Activated CD8-positive, alpha-beta T cell treated with anti-CD3 and anti-CD28 coated beads for 36 hours (primary cell): ENCODE measurements around the gene SHROOM3. TPM values are rescaled to one million over a fixed set of nuclear protein-coding genes. Genes with fewer than 3 reads are reported as not detected.

Experiments
- ATAC-seq: fragments of 200-7000 bp; cut with Tn5 transposase; one replicate; pipeline ENCODE4 v1.10.0; 2021; ENCODE audit warnings: mild to moderate bottlenecking, moderate library complexity
- CTCF ChIA-PET: fragments of 350-600 bp; sonication (Branson Sonifier 250); formaldehyde crosslinking; loops from one replicate; lab custom pipeline; 2021; ENCODE audit warnings: antibody characterized with exemption; lab: Charles Lee
- POLR2A ChIA-PET: fragments of 350-600 bp; sonication (Branson Sonifier 250); formaldehyde crosslinking; loops from one replicate; lab custom pipeline; 2021; ENCODE audit warnings: antibody characterized with exemption; lab: Charles Lee
- DNase-seq: peaks from one replicate; pipeline ENCODE4 v3.0.0-alpha.2; 2020
- H3K27ac Mint-ChIP-seq: one replicate; pipeline ENCODE4 v1.8.0; 2021; ENCODE audit warnings: mild to moderate bottlenecking, mixed read lengths
- H3K27me3 Mint-ChIP-seq: one replicate; pipeline ENCODE4 v1.8.0; 2021; ENCODE audit warnings: mixed read lengths
- H3K36me3 Mint-ChIP-seq: one replicate; pipeline ENCODE4 v1.8.0; 2021; ENCODE audit warnings: low read depth, mixed read lengths
- H3K4me1 Mint-ChIP-seq: one replicate; pipeline ENCODE4 v1.8.0; 2021; ENCODE audit warnings: low read depth, mixed read lengths
- H3K4me3 Mint-ChIP-seq: one replicate; pipeline ENCODE4 v1.8.0; 2021; ENCODE audit warnings: mild to moderate bottlenecking, moderate library complexity, mixed read lengths
- H3K9me3 Mint-ChIP-seq: one replicate; pipeline ENCODE4 v1.8.0; 2021; ENCODE audit warnings: mixed read lengths
- intact Hi-C: fragments of 100-400 bp; cut with micrococcal nuclease; formaldehyde crosslinking; loops from one replicate; pipeline ENCODE4 v1.10.0; 2022
- total RNA-seq, 2 experiments: library from RNA; stranded (reverse); gene quantifications; one replicate each; pipeline ENCODE4 v1.2.3, GENCODE V29; 2021
- TF ChIP-seq, protein P1 (sequence below): fragments of 200-600 bp; IDR thresholded peaks from one replicate; pipeline ENCODE4 v1.8.0; 2022; ENCODE audit warnings: antibody characterized with exemption, mild to moderate bottlenecking

SHROOM3 gene
- total RNA-seq, 2 experiments from 2014 or later = not detected

DNA sequence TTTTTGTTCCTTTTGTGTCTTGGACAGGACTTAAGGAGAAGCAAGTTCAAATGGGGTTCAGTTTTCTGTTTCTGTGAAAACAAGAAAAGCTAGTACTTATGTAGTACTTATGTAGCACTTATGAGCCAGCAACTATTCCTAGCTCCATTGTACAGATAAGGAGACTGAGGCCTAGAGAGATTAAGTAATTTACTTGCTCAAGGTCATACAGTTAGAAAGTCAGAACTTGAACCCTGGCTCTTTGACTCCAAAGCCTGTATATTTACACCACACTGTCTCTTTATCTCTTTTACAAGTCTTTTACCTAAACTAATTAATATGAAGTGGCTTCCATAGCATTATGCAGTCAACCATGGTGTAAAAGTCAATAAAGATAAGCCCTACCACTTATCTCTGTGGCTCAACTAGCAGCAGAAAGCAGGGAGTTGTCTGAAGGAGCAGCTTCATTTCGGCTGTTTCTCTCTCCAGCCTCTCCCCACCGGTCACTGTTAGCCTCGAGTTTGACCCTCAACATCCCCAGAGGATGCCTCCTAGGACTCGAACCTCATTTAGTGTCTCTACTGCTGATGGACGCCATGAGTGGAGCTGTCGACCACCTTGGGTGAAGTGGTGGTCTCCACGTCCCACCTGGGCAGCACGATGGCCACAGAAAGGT, 209.9 kb downstream of the SHROOM3 start:
- DNase-seq = no peak
- Mint-ChIP-seq H3K27me3 (peaks cover 25% of the 10 kb centered on the region), H3K4me1 (no peaks in the 10 kb centered on the region), H3K9me3 (no peaks in the 10 kb centered on the region), H3K4me3 (no peak overlapping the region), H3K27ac (no peak overlapping the region), H3K36me3 (no peaks in the 10 kb centered on the region)
- no peak for ATAC-seq
- POLR2A ChIA-PET = interaction anchor here (0.6 kb wide), 1 partner anchor 175 kb away, joined by 4 read pairs; no protein-coding TSS in a partner anchor
- intact Hi-C loops = no loop called here
- TF ChIP-seq, protein P1, sequence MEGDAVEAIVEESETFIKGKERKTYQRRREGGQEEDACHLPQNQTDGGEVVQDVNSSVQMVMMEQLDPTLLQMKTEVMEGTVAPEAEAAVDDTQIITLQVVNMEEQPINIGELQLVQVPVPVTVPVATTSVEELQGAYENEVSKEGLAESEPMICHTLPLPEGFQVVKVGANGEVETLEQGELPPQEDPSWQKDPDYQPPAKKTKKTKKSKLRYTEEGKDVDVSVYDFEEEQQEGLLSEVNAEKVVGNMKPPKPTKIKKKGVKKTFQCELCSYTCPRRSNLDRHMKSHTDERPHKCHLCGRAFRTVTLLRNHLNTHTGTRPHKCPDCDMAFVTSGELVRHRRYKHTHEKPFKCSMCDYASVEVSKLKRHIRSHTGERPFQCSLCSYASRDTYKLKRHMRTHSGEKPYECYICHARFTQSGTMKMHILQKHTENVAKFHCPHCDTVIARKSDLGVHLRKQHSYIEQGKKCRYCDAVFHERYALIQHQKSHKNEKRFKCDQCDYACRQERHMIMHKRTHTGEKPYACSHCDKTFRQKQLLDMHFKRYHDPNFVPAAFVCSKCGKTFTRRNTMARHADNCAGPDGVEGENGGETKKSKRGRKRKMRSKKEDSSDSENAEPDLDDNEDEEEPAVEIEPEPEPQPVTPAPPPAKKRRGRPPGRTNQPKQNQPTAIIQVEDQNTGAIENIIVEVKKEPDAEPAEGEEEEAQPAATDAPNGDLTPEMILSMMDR = no peak
- CTCF ChIA-PET = interaction anchor here (1.5 kb wide), 1 partner anchor 9 kb away, joined by 3 read pairs; no protein-coding TSS in a partner anchor

DNA sequence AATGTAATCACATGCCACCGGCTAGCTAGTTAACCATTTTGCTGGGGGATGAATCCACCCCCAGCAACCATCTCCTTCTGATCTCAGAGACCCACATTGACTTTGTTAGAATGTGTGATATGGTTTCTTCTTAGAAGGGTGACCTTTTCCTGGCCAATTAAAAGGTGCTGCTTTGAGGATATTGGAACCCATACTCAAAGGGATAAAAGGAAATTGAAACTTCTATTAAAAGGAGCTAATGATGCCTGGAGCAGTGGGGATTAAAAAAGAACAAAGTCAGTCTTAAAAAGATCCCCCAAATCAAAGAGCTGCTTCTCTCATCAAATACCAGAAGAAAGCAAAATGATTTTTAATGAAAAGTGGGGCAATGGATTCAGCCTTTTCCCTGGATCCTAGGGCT, 214.1 kb downstream of the SHROOM3 start:
- DNase-seq = no peak
- H3K27me3 Mint-ChIP-seq = peaks cover 20% of the 10 kb centered on the region
- TF ChIP-seq, protein P1 = no peak
- no peak for ATAC-seq
- H3K36me3 Mint-ChIP-seq = no peaks in the 10 kb centered on the region
- H3K4me3 Mint-ChIP-seq = no peak overlapping the region
- H3K9me3 Mint-ChIP-seq = no peaks in the 10 kb centered on the region
- ChIA-PET CTCF (no interaction called here), POLR2A (no interaction called here)
- intact Hi-C loops = no loop called here
- no peak overlapping the region for H3K27ac Mint-ChIP-seq
- no peaks in the 10 kb centered on the region for H3K4me1 Mint-ChIP-seq

DNA sequence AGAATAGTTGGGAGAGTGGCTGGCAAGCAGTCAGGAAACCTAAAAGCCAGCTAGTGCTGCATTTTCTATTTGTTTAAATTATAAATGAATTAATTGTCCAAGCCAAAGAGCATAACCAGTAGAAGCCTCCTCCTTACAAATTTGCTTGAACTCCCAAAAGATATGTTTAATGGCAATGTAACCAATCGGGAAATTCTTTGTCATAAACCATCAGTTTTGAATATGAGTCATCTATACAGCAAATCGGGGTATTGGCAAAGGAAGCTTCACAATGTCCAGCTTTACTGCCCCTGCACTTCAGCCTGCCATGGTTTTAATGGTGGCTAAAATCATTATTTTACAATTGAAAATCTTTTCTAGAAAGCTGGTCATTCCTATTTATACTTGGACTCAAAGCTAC, 216.6 kb downstream of the SHROOM3 start:
- Mint-ChIP-seq H3K4me1 (no peaks in the 10 kb centered on the region), H3K27ac (no peak overlapping the region), H3K36me3 (no peaks in the 10 kb centered on the region), H3K4me3 (no peak overlapping the region), H3K27me3 (peaks cover 15% of the 10 kb centered on the region), H3K9me3 (no peaks in the 10 kb centered on the region)
- DNase-seq (no peak), ATAC-seq (no peak)
- TF ChIP-seq, protein P1 = no peak
- ChIA-PET CTCF (interaction anchor here (0.7 to 0.8 kb wide), 2 partner anchors 104 to 326 kb away, joined by 3 to 5 read pairs; no protein-coding TSS in a partner anchor), POLR2A (no interaction called here)
- intact Hi-C loops = no loop called here

DNA sequence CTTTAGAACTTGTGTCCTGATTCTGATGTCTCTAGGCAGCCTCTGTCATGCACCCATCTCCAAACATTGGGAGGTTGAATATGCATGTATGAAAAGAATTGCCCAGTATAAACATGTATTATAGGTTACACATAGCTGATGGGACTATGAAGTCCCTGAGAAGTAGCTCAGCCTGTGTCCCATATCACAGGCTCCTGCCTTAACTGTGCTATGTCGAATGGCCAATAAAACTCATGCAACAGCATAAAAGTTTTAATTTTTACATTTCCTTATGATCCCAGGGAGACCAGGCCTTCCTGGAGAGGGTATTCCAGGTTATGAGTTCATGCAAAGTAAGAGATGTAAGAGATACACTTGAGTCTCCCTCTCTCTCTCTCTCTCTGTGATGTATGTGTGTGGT, 217.4 kb downstream of the SHROOM3 start:
- no peak overlapping the region for H3K27ac Mint-ChIP-seq
- peaks cover 12% of the 10 kb centered on the region for H3K27me3 Mint-ChIP-seq
- no peak for DNase-seq
- intact Hi-C loops = no loop called here
- ChIA-PET POLR2A (no interaction called here), CTCF (interaction anchor here (1.0 kb wide), 1 partner anchor 15 kb away, joined by 3 read pairs; no protein-coding TSS in a partner anchor)
- H3K4me1 Mint-ChIP-seq = no peaks in the 10 kb centered on the region
- H3K36me3 Mint-ChIP-seq = no peaks in the 10 kb centered on the region
- TF ChIP-seq, protein P1 = no peak
- H3K4me3 Mint-ChIP-seq = no peak overlapping the region
- ATAC-seq = no peak
- H3K9me3 Mint-ChIP-seq = no peaks in the 10 kb centered on the region

DNA sequence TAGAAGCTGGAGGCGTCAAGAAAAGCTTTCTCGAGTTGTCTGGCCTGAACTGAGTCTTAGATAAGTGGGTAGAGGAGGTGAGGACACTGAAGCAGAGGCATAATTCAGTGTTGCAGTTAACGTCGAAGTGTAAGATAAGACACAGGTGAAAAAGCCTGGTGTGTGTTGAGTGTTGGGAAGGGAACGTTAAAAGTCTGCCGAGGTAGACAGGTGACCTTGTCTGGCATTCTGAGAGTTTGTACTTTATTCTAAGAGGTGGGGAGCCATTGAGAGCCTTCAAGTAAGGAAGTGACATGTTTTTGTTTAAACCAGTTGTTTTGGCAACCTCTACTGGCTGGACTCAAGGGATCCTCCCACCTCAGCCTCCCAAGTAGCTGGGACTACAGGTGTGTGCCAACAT, 219.1 kb downstream of the SHROOM3 start:
- no peak for DNase-seq
- H3K27me3 Mint-ChIP-seq = peaks cover 7% of the 10 kb centered on the region
- H3K36me3 Mint-ChIP-seq = no peaks in the 10 kb centered on the region
- H3K27ac Mint-ChIP-seq = no peak overlapping the region
- intact Hi-C loops = no loop called here
- CTCF ChIA-PET = no interaction called here
- no peaks in the 10 kb centered on the region for H3K4me1 Mint-ChIP-seq
- POLR2A ChIA-PET = no interaction called here
- no peak for ATAC-seq
- H3K4me3 Mint-ChIP-seq = no peak overlapping the region
- TF ChIP-seq, protein P1 = no peak
- H3K9me3 Mint-ChIP-seq = no peaks in the 10 kb centered on the region
